NB4 (cell line): ENCODE data around the gene RALY.
A peak's percentile ranks its signal among the peaks of the same experiment; 100 is the strongest.

Experiments used
- DNase-seq: peaks from one replicate; pipeline ENCODE4 v3.0.0; 2010; ENCODE audit warnings: low read depth
- H3K4me3 ChIP-seq: one replicate; pipeline ENCODE4 v1.5.1; 2011; ENCODE audit warnings: mild to moderate bottlenecking, low read depth, low read length, moderate library complexity
- MYC ChIP-seq: IDR thresholded peaks from 2 replicates; pipeline ENCODE4 v1.6.1; 2011; ENCODE audit warnings: low read depth, low read length
- POLR2A ChIP-seq: IDR thresholded peaks from 2 replicates; pipeline ENCODE4 v1.6.1; 2011; ENCODE audit warnings: mild to moderate bottlenecking; ENCODE audit not compliant: insufficient read length; ENCODE audit errors: extremely low read depth
- TF ChIP-seq, protein P1 (sequence below): IDR thresholded peaks from 2 replicates; pipeline ENCODE4 v1.6.1; 2011; ENCODE audit warnings: low read depth, low read length
- TF ChIP-seq, protein P2 (sequence below): IDR thresholded peaks from one replicate; pipeline ENCODE4 v1.5.1; 2012; ENCODE audit warnings: low read depth, low read length

RALY gene

DNA sequence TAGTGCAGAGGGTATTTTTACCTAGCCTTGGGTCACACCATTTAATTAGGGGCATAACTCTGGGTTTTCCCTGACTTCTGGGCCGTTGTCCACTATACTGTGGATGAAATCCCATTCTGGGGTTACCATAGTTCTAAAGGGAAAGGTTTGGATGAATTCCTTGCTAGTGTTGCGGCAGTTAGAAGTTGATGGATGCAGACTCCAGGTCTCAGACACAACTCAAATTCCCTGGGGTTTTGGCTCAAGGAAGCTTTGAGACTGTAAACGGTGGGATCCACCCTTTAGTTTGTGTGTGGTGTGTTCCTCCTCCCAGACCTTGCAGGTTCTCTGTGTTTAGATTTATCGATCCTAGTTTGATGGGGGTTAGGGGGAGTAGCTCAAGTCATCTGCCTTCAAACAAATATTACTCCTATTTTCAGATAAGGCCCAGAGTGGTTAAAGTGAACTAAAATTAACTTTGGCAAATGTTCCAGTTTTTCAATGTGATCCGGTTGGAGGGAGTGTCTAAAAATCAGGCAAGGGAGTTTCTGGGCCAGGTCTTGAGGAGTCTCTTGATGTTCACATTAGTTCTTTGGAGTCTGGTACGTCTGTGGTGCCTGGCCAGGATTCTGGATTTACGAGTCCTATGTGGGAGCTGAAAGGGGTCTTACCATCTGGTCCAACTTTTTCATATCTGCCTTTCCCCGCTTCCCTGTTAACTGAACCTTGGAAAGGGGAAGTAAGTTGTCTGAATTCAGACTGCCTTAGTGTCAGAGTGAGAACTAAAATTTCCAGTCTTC, 1.5 kb downstream of the RALY start:
- no peak for TF ChIP-seq POLR2A
- TF ChIP-seq, protein P1, sequence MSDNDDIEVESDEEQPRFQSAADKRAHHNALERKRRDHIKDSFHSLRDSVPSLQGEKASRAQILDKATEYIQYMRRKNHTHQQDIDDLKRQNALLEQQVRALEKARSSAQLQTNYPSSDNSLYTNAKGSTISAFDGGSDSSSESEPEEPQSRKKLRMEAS = no peak
- TF ChIP-seq, protein P2, sequence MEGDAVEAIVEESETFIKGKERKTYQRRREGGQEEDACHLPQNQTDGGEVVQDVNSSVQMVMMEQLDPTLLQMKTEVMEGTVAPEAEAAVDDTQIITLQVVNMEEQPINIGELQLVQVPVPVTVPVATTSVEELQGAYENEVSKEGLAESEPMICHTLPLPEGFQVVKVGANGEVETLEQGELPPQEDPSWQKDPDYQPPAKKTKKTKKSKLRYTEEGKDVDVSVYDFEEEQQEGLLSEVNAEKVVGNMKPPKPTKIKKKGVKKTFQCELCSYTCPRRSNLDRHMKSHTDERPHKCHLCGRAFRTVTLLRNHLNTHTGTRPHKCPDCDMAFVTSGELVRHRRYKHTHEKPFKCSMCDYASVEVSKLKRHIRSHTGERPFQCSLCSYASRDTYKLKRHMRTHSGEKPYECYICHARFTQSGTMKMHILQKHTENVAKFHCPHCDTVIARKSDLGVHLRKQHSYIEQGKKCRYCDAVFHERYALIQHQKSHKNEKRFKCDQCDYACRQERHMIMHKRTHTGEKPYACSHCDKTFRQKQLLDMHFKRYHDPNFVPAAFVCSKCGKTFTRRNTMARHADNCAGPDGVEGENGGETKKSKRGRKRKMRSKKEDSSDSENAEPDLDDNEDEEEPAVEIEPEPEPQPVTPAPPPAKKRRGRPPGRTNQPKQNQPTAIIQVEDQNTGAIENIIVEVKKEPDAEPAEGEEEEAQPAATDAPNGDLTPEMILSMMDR = no peak
- no peak for TF ChIP-seq MYC
- DNase-seq = peak; percentile 60
- H3K4me3 ChIP-seq = peak overlapping the region; percentile 89

DNA sequence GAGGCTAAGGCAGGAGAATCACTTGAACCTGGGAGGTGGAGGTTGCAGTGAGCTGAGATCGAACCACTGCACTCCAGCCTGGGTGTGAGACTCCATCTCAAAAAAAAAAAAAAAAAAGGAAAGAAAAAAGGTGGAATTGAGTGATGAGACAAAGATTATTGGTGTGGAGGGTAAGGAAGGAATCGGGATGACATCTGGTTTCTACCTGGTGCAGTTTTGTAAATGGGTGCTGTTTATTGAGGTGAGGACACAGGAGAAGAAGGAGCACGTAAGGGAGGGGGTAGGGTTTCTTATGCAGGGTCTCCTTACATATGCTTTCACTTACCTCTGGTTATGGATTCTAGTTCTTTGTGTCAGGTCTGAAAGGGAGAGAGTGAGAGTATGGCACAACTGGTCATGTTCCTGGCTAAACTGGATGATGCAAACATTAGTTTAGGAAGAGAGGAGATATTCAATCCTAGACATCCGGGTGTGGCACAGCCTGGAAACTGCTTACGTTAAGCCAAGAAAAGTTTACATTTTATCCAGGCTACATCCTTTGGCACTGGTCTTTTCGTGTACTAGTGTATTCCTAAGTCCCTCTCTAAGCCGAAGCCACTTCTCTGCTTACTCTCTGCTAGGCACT, 5.4 kb downstream of the RALY start:
- no peak overlapping the region for H3K4me3 ChIP-seq
- DNase-seq = no peak
- TF ChIP-seq MYC (no peak), POLR2A (no peak)
- TF ChIP-seq, protein P1 = no peak
- TF ChIP-seq, protein P2 = no peak

DNA sequence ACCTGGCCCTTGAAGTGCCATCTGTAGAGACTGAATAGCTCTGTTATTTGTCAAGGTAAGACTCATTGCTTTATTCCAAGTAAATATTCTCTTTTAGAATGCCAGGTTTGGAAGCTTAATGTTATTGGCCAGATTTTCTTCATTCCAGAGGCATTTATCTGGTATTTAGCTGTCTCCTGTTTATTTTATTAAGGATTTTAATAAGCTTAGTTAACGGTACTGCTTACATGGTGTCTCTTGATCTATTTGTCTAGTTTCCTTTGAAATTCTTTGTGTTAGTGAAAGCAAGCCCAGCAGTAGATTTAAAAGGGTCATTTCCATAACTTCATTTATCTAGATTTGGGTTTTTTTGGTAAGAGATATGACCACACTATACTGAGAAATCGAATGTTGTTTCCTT, 7.7 kb downstream of the RALY start:
- TF ChIP-seq, protein P2 = no peak
- TF ChIP-seq POLR2A = no peak
- TF ChIP-seq, protein P1 = no peak
- TF ChIP-seq MYC = no peak
- H3K4me3 ChIP-seq = no peak overlapping the region
- DNase-seq = no peak

DNA sequence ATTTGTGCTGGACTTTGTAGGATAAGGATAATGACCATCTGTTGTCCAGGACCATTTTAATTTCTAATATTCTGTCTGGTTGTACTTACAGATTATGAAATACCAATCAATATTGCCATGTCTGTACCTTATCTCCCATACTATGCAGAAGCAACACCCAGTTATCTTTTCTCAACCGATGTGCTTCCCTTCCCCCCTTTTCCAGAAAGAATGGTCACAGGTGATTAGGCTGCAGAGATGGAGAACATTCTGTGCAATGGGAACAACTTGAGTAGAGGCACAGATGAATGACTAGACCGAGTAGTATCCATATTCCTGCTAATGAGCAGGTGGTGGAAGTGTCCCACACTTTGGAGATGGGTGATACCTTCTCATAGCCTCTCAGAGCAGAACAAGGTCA, 10.5 kb downstream of the RALY start:
- TF ChIP-seq MYC (no peak), POLR2A (no peak)
- TF ChIP-seq, protein P2 = no peak
- TF ChIP-seq, protein P1 = no peak
- H3K4me3 ChIP-seq = no peak overlapping the region
- DNase-seq = no peak

DNA sequence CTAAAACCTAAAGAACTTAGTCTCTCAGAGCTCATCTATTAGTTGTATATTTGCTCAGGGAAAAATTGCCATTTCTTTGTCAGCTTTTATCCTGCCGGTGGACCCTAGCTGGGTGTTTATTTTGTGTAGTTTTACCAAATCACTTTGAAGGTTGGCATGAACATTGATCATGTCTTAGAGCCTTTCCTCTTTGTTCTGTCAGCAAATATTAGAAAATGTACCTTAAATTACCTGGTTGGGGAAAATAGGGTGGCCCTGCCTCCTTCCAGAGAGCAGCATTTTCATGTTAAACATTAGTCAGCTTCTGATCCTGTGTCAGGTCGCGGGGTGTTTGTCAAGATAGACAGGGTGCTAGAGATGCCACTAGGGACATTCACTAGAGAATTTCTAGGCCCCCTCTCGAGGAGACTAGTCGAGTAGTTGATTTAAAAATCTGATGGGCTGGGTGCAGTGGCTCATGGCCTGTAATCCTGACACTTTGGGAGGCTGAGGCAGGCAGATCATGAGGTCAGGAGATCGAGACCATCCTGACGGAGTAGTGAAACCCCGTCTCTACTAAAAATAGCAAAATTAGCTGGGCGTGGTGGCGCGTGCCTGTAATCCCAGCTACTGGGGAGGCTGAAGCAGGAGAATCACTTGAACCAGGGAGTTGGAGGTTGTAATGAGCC, 11.2 kb downstream of the RALY start:
- DNase-seq = no peak
- TF ChIP-seq, protein P1 = no peak
- TF ChIP-seq MYC = no peak
- TF ChIP-seq, protein P2 = no peak
- no peak for TF ChIP-seq POLR2A
- H3K4me3 ChIP-seq = no peak overlapping the region
